ENCODE results near the gene BARHL1.
A peak's percentile ranks its signal among the peaks of the same experiment; 100 is the strongest.

BARHL1 gene

GRCh38 chr9:132615774-132616173 lies 33.4 kb downstream of the BARHL1 start:
- DNase-seq (ENCODE audit: low read depth) = no peak

DNA sequence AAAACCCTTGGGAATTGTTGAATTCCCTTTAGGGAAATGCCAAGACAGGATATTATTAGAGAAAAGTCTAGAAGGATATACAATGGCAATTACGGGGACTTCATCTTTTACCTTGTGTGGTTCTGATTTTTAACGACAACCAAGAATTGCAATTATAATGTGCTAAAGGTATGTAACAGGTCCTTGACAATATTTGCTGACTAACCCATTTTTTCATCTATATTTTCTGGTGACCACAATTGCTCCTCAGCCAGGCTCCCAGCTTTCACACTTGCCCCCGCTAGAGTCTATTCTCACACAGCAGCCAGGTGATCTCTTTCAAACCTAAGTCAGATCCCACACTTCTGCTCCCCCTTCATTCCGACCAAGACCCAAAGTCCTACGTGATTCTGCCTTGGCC lies 34.3 kb downstream of the BARHL1 start:
- no peak for DNase-seq (ENCODE audit: low read depth)

DNA sequence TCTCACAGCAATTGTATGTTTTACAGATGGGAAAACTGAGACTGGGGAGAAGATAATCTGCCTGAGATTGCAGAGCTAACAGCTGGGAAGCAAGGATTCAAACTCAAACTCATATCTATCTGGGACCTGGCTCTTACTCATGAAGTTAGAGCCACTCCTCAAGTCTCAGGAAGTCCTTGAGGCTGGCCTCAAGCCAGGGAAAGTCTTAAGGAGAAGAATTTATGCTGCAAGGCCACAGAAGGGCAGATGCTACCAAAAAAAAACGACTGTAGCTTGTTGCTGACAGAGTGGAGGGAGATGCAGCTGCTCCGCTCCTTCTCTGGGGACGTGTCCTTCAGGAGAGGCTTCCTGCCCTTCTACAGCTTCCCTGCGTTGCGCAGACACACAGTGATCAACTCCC lies 39.8 kb downstream of the BARHL1 start:
- no peak for DNase-seq (ENCODE audit: low read depth)

DNA sequence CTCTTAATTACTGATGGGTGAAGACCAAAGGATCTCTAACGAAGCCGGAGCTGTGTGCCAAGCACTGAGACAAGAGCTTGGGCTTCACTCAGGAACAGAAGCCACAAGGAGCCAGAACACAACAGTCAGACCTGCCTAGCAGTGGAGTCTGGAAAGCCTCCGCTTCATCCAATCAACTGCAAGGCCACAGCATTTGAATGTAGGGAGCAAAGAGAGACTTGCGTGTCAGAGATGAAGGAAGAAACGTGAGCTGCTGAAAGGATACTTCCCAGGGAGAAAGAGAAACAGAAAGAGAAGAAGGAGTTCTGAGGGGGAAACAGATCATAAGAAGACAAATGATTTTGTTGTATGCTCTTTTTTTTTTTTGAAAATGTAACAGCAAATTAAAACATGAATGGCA lies 43.9 kb downstream of the BARHL1 start:
- DNase-seq (ENCODE audit: low read depth) = no peak

DNA sequence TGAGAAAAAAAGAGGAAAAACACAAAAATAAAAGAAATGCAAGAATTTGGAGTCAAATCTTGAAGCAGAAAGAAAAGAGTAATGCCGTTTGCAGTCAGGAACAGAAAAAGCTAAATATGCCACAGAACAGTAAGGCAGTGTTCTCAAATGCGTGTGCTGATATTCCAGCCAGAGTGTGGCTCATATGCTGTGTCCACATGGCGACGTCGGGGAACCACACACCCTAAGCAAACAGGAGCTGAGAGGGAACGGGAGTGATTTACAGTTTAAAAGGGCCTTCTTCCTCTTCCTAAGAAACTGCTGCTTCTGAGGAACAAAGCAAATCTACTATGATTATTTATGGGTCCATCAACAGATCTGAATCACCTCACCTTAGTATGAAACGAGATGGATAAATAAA lies 44.7 kb downstream of the BARHL1 start:
- no peak for DNase-seq (ENCODE audit: low read depth)

GRCh38 chr9:132627594-132627993 lies 45.2 kb downstream of the BARHL1 start:
- DNase-seq (ENCODE audit: low read depth) = no peak

GRCh38 chr9:132628746-132629145 lies 46.3 kb downstream of the BARHL1 start:
- DNase-seq (ENCODE audit: low read depth) = no peak

- DNase-seq (ENCODE audit: low read depth) = no peak
These were observed 47.7 kb downstream of the BARHL1 start for GRCh38 chr9:132630116-132630515.

- no peak for DNase-seq (ENCODE audit: low read depth)
These were observed 48.4 kb downstream of the BARHL1 start for GRCh38 chr9:132630811-132631210.

- DNase-seq (ENCODE audit: low read depth) = peak; percentile 78
These were observed 48.9 kb downstream of the BARHL1 start for GRCh38 chr9:132631280-132631679.

GRCh38 chr9:132631685-132632084 lies 49.3 kb downstream of the BARHL1 start:
- DNase-seq (ENCODE audit: low read depth) = no peak

DNA sequence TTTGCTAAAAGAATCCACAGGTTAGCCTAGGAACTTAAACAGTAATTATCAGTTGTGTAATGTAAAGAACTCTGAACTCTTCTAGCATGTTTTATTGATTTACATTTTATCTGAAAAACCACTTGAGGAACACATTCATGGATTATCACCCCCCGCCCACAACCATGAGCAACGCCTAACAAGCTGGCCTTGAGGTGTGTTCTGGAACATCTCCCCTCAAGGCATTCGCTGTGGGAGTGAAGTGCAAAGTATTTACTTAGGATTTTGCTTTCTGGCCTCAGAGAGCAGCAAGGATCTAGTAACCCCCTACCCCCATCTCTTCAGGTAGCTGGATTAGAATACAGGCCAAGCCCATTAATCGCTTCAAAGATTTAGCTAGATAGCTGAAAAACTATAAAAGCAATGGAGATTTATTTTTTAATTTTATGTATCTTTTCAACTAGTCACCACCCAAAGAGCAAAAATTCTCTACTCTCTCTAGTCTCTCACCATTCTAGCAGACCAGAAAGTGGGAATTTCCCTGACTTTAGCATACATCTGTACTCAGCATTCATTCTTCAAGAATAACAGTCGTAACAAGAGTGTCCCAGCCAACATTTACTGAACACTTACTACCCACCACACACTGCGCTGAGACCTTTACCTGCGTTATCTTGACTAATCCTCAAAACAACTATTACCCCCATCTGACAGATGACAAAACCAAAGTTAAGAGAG lies 50.2 kb downstream of the BARHL1 start:
- DNase-seq (ENCODE audit: low read depth) = no peak

- no peak for DNase-seq (ENCODE audit: low read depth)
These were observed 51.9 kb downstream of the BARHL1 start for GRCh38 chr9:132634327-132634726.

DNA sequence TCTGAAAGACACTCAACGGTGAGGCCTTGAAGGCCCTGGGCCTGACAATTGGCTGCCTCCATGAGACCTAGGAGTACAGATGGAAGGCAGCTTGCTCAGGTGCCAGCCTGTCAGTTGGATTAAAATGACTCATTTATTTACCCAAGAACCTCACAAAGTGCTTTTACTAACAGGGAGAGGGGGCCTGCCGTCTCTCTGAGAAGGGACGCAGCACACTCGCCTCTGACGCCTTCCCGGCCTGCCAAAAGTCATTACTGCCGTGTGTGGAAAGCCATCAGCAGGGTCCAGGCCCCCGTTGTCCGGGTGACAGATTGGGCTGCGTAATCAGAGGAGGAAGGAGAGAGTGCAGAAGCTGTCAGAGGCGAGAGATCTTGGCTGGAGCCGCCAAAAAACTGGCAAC lies 54.9 kb downstream of the BARHL1 start:
- DNase-seq (ENCODE audit: low read depth) = no peak

DNA sequence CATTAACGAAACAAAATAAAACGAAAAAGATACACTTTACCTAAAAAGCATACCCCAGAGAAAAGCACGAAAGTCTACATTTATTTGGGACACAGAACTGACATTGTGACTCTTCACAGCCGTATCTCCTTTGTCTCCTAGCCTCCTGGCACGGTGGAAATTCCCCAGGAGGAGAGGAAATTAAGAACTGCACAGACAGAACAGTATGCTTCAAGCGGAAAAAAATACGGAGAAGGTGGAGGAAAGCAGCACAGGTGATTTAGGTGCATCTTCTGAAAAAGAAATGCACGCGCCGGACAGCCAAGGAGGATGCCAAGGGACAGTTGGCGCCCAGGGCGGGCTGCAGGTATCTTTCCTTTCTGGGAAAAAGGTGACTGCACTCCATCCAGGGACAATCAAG lies 55.4 kb downstream of the BARHL1 start:
- DNase-seq (ENCODE audit: low read depth) = no peak

- no peak for DNase-seq (ENCODE audit: low read depth)
These were observed 55.8 kb downstream of the BARHL1 start for GRCh38 chr9:132638240-132638639.

GRCh38 chr9:132639322-132639721 lies 56.9 kb downstream of the BARHL1 start:
- DNase-seq (ENCODE audit: low read depth) = no peak

All from HS-5 (cell line).